Right hindlimb (tissue), 1 donor: ENCODE measurements around the gene THAP11.
A peak's percentile ranks its signal among the peaks of the same experiment; 100 is the strongest.

Experiments
- DNase-seq: peaks from one replicate; pipeline ENCODE4 v3.0.0-alpha.2; 2018

Gene THAP11

GRCh38 chr16:67841816-67842508 is at the start of gene THAP11:
Gene THAP11 (plus strand): TSS chr16:67842320. CDS start chr16:67842555, 235 bp downstream.
- peak; percentile 97 for DNase-seq

GRCh38 chr16:67796099-67796718 is 45.9 kb upstream of the THAP11 start:
- no peak for DNase-seq

GRCh38 chr16:67800338-67800926 is 41.7 kb upstream of the THAP11 start:
- DNase-seq = peak; percentile 30

DNA sequence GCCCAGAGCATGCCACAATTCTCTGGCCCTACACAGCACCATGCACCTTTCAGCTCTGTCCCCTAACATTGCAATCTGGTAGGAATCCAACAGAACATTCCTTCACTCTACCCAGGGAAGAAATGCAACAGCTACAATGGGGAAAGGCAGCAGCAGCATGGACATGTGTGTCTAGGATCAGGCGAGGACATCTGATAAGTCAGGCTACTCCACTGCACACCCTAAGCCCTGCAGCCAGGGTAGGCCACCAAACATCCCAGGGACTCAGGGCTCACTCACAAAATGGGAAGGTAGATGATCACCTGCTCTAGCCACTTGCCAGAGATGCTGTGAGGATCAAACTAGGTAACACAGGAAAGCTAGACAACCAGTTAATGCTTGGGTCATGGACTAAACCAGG is 40.9 kb upstream of the THAP11 start:
- DNase-seq = no peak

- DNase-seq = no peak
These were observed 40.2 kb upstream of the THAP11 start for GRCh38 chr16:67801883-67802282.

DNA sequence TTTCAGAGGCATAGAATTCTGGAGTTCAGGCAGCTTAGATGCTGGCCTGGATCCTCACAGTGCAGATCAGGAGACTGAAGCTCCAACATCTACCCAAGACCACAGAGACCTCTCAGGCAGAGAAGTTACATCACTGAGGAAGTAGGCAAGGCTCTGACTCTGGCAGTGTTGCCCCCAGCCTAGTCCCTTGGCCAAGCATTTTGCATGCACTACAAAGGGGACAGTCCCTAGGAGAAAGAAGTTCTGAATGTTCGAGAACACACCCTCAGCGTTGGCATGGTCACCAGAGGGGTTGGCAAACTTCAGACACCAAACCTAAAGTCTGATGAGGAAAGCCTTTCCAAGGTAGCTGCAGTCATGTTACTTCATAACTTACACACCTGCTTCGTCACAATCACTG is 38.2 kb upstream of the THAP11 start:
- DNase-seq = no peak

DNA sequence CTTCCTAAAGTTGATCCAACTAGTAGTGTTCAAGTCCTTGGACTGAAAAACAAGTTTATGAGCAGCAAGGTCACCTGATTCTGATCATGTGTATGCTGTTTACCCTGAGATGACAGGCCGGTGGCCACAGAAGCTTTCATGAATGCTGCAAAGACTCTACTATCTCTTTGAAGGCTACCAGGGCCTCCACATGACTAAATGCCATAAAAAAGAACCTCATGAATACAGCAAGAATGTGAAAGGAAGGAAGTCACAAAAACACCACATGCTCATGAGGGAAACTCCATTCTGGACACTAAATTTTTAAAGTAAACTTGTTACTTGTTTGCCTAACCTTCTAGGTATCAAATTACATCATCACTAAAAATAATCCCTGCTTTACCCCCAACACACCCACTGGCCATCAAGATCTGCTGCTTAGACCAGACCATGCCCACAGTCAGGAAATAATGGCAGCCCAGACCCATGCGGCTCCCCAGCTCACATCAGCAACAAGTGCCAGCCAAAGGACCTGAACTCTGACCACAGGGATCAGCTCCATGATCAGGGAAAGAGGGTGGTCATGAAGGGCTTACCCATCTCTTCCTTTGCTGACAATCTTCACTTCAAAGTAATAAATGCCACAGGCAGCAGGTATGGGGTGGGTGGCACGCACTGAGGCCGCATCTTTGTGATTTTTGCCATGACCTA is 37.1 kb upstream of the THAP11 start:
- DNase-seq = no peak

DNA sequence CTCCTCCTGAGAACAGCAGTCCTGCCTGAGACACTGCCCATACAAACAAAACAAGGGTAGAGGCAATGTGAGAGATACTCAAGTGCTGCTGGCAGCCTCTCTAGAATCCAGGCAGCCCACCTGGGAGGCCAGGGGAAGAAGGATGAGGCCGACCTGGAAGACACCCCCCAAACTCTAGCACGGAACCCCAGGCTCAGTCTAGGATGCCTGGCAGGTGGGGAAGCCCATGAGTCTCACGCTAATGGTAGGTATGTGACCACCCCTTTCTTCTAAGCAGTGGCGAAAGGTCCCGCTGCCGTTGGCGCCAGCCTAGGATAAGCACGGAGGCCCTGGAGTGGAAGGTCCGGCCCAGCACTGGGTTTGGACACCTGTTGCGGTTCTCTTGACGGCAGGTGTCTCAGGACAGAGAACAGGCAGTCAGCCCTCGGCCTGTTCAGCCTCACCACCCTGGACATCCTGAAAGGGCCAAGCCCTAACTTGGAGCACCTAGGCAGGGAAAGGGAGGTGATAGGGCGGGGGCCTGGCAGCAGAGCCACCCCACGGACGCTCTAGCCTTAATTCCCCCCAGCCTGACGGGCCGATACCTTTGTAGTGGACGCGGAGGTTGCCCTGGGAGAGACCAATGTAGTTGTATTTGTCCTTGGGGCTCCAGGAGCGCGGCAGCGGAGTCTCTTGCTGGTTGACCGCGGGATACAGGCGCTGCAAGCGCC is 36.2 kb upstream of the THAP11 start:
- no peak for DNase-seq

GRCh38 chr16:67806428-67807147 is 35.5 kb upstream of the THAP11 start, which contains the start of the genes RANBP10 and TSNAXIP1:
Gene RANBP10 (minus strand): TSS chr16:67806560. CDS start chr16:67806536, 24 bp downstream.
Gene TSNAXIP1 (plus strand): TSS chr16:67806889. CDS start chr16:67807150, 261 bp downstream.
- peak; percentile 99 for DNase-seq

DNA sequence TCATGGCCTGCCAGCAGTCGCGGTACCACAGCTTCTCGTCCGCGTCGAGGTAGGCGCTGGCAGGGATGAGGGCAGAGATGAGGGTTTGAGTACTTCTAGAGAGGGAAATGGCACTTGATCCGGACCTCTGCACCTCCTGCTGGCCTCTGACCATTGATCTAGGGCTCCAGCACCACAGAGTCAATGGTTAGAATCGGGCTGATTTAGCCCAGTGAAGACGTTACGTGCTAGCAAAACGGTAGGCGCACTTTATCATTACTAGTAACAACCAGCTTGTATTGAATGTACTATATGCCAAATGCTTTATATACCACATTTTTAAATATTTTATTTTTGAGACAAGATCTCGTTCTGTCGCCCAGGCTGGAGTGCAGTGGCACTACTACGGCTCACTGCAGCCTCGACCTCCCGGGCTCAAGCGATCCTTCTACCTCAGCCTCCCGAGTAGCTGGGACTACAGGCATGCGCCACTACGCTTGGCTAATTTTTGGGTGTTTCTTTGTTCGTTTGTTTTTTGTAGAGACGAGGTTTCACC is 34.9 kb upstream of the THAP11 start:
- DNase-seq = no peak

DNA sequence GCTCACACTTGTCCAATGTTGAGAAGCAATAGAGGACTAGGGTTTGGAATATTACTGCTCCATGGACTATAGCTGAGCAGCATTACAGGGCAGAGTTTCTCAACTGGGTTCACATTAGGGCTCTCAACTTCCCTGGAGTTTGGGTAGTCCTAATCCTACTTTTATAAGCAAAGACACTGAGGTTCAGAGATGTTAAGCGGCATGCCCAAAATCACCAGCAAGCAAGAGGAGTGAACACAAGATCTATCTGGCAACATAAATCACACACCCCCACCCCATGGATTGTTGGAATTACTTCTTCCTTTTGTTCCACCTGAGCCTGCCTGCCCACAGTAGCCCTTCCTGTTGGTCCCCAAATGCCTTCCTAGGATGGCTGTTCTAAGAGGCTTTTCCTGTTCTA is 30.2 kb upstream of the THAP11 start:
- no peak for DNase-seq

DNA sequence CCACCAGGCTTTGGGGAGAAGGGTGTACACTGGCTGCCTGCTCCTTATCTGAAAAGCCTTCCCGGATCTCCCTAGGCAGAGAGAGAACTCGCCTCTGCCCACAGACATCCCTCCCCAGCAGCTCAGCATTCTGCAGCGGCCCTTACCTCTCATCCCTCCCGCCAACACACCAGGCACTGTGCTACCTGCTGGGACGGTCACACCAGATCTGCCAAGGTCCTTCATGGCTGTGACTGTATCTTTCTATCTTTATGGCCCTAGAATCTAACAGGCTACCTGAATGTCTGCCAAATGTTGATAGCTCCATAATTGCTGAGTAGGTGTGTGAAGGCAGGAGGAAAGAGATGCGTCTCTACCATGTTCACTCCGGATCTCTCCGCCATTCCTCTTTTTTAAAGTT is 27.6 kb upstream of the THAP11 start:
- no peak for DNase-seq

DNA sequence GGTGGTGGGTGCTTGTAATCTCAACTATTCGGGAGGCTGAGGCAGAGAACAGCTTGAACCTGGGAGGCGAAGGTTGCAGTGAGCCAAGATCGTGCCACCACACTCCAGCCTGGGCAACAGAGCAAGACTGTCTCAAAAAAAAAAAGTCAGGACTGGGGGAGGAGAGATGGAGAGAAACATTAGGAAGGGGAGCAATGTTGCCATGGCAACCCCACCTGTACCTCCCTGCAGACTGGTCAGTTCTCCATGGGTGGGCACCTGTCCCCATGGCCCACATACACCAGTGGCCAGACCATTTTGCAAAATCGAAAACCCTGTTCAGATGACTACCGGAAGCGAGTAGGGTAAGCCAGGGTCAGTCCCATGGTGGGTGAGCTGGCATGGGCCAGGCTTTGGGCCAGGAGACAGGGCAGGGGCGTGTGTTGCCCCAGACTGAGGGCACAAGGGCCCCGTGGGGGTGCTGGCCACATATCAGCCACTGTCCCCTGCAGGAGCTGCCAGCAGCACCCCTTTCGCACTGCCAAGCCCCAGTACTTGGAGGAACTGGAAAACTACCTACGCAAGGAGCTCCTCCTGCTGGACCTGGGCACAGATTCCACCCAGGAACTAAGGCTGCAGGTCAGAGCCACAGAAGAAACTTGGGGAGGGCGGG is 21.4 kb upstream of the THAP11 start:
- no peak for DNase-seq

DNA sequence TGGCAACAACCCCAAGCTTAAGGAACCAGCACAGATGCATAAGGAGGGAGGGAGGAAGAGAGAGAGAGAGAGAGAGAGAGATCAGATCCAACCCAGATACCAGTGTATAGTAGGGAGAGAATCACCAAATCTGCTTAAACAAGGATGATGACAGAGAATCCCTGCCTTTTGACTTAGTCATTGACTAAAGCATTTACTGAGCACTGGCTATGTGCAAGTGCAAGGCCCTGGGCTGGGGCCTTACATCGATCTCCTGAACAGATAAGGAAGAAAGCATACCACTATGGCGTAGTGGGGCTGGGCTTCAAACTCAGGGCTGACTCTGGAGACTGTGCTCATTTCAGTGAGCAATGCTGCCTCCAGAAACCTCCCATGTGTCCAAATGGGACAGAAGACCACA is 19.6 kb upstream of the THAP11 start:
- DNase-seq = no peak

- DNase-seq = no peak
These were observed 17.0 kb upstream of the THAP11 start for GRCh38 chr16:67825119-67825518.

GRCh38 chr16:67825906-67826305 is 16.2 kb upstream of the THAP11 start:
- no peak for DNase-seq

- no peak for DNase-seq
These were observed 13.5 kb upstream of the THAP11 start for GRCh38 chr16:67828651-67829050.

- DNase-seq = peak; percentile 51
These were observed 9.1 kb upstream of the THAP11 start for GRCh38 chr16:67833030-67833414.

DNA sequence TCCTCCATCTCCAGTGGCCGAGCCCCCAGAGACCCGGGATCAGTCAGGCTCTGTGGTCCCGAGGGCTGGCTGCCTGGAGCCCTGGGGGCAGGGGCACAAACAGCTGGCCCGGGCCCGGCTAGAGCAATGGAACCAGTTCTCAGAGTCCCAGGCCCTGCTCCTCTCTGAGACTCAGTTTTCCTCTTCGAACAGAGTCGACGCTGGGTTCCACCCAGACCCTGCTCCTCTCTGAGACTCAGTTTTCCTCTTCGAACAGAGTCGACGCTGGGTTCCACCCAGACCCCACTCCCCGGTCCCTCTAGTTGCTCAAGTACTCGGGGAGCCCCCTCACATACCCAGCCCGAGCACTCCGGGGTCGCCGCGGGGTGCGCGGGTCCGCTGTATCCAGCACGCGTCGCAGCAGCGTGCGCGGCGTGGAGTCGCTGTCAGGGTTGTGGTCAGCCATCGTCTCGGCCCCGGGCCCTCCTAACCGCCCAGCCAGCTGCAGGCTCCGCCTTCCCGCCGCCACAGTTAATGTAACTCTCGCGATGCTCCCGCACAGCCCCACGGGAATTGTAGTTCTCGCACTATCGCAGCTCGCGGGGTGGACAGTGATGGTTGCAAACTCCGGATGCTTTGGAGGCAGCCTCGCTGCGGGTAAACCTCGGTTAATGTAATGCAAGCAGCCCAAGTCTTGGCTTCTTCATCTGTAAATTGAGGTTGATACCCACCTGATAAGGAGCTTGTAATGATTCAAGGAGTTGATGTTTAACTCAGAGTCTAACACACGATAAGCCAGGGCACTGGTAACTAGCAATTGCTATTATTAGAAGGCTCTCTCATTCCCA is 8.5 kb upstream of the THAP11 start:
- peak; percentile 97 for DNase-seq

GRCh38 chr16:67834242-67834614 is 7.9 kb upstream of the THAP11 start:
- no peak for DNase-seq
